Fibroblast of lung (primary cell): ENCODE data around the gene SLF1.

Experiments used
- CTCF ChIP-seq, 2 donors: IDR thresholded peaks in 1 of 2; conservative IDR thresholded peaks in 1 of 2; 1 replicate in 1 of 2; 2 replicates in 1 of 2; pipeline ENCODE4 v1.5.1; 2011 to 2012; ENCODE audit warnings: low read length in 2 of 2, control low read depth in 1 of 2, inconsistent platforms in 1 of 2, low read depth in 1 of 2, mild to moderate bottlenecking in 1 of 2
- EZH2 ChIP-seq: IDR thresholded peaks from 2 replicates; pipeline ENCODE4 v1.5.1; 2012; ENCODE audit warnings: low read length, control low read depth, mild to moderate bottlenecking; ENCODE audit errors: missing control alignments

DNA sequence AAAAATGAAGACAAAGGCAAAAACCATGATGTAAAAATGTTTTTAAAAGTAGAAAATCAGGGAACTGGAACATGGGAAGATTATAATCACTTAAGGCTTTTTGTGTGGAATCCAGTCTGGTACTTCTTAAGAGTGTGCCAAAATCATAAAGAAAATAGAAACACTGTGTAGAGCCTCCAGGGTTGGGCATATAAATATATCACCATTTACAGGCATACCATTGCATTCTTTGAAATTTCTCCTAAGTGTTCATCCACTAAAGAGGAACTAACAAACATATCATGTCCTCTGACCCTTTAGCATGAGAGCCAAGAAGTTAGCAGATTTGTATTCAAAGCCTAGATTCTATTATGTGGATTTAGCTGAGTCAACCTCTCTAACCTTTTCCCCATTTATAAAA lies 93.3 kb downstream of the SLF1 start:
- TF ChIP-seq CTCF (conservative IDR thresholded peaks at IDR 0.05 in 1 of 2, IDR thresholded peaks at IDR 0.05 in 1 of 2; ENCODE audit: low read depth in 1 of 2, low read length in 2 of 2): no peak
- TF ChIP-seq EZH2: no peak
